Lung (tissue), 12 donors: ENCODE data around the gene TMEM132E. TPM values are rescaled to one million over a fixed set of nuclear protein-coding genes. Genes with fewer than 3 reads are reported as not detected.

ENCODE experiments used
- ATAC-seq: fragments of 200-7000 bp; cut with Tn5 transposase; one replicate; pipeline ENCODE4 v1.9.1; 2020; ENCODE audit warnings: moderate number of reproducible peaks; ENCODE audit not compliant: insufficient read depth, low FRiP score
- DNase-seq, 3 donors: peaks; one replicate each; pipeline ENCODE4 v3.0.0-alpha.2; 2013 to 2017
- H3K27ac ChIP-seq, 2 donors: one replicate each; pipeline ENCODE4 v1.5.1; 2013; ENCODE audit warnings: mild to moderate bottlenecking in 2 of 2, moderate library complexity in 2 of 2, control low read depth in 1 of 2, inconsistent platforms in 1 of 2, low read depth in 1 of 2, low read length in 1 of 2
- H3K27me3 ChIP-seq, 3 donors: one replicate each; pipeline ENCODE4 v1.5.1; 2013; ENCODE audit warnings: low read length in 2 of 3; ENCODE audit not compliant: control insufficient read depth in 3 of 3, insufficient read depth in 3 of 3
- H3K36me3 ChIP-seq, 4 donors: one replicate each; pipeline ENCODE4 v1.5.1; 2013; ENCODE audit warnings: low read length in 4 of 4, mild to moderate bottlenecking in 1 of 4, moderate library complexity in 1 of 4; ENCODE audit not compliant: control insufficient read depth in 4 of 4, insufficient read depth in 4 of 4
- H3K4me1 ChIP-seq, 5 donors: one replicate each; pipeline ENCODE4 v1.5.1; 2013; ENCODE audit warnings: low read length in 5 of 5, mild to moderate bottlenecking in 2 of 5, moderate library complexity in 1 of 5; ENCODE audit not compliant: control insufficient read depth in 5 of 5, insufficient read depth in 5 of 5
- H3K4me3 ChIP-seq: one replicate; pipeline ENCODE4 v1.5.1; 2013; ENCODE audit warnings: mild to moderate bottlenecking, control low read depth, moderate library complexity
- H3K9ac ChIP-seq, 2 donors: one replicate each; pipeline ENCODE4 v1.5.1; 2013; ENCODE audit warnings: low read length in 2 of 2, control low read depth in 1 of 2; ENCODE audit not compliant: insufficient read depth in 1 of 2
- H3K9me3 ChIP-seq, 4 donors: one replicate each; pipeline ENCODE4 v1.5.1; 2013; ENCODE audit warnings: low read length in 3 of 4, mild to moderate bottlenecking in 1 of 4, moderate library complexity in 1 of 4; ENCODE audit not compliant: control insufficient read depth in 4 of 4, insufficient read depth in 3 of 4
- WGBS, 2 donors: extraction: QIAGEN DNeasy Blood & Tissue Kit; methylation state at CpG; one replicate each; pipeline ENCODE4 v1.1.7; 2013; 5-methylcytosine and 5-hydroxymethylcytosine counted together
- polyA plus RNA-seq, 2 donors: library from polyadenylated mRNA; stranded (reverse); fragments of 200-250 nt; gene quantifications; one replicate each; pipeline ENCODE4 v1.2.1, GENCODE V29; 2013
- total RNA-seq, 2 donors: library from RNA; depleted of rRNA in 1 of 2; stranded (reverse); fragments of >200 nt in 1 of 2; gene quantifications; one replicate each; pipeline ENCODE4 v1.2.1, GENCODE V29; 2014 to 2021
- TF ChIP-seq, protein P1 (sequence below): IDR thresholded peaks from 2 replicates; pipeline ENCODE4 v1.5.1; 2012; ENCODE audit warnings: mild to moderate bottlenecking; ENCODE audit errors: control extremely low read depth, extremely low read depth
- donor health status: control.
- donor health status: control.
- donor health status: Bipolar disorder and iron deficiency.
- donor health status: healthy.
- donor health status: DM: yes; HTN: yes; CAD: no.

The TMEM132E gene
- total and polyA plus RNA-seq, 4 donors: 0.02 to 0.17 (median 0.07) TPM

DNA sequence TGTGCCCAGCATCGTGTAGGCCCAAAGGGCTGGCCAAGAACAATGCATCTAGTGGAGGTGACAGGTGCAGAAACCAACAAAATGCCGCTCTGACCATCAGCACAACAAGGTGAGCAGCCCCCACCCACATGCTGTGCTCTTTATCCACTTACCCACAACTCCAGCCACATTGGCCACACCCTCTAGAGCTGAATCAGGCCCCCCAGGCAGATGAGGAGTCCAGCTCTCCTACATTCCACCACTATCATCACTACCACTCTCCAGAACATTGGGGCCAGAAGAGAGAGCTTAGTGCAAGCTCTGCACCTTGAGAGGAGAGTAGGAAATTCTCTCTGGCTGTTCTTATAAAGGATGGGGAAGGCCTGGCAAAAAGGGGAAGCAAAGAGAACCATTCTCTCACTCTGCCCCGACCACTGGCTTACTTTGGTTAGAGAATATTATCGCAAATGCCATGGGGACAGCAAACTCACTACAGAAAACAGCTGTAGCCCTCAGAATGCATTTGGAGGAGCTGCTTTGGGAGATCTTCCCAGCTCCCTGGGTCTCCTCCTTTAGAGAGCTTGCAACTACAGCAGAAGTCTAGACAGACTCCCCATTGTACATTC, 75.0 kb downstream of the TMEM132E start:
- Histone ChIP-seq H3K36me3 (no peaks in the 10 kb centered on the region), H3K9me3 (peaks cover 0 to 1% (median 0%) of the 10 kb centered on the region in 4 donors), H3K9ac (no peak overlapping the region), H3K4me3 (no peak overlapping the region), H3K4me1 (peaks cover 0 to 31% (median 0%) of the 10 kb centered on the region in 5 donors), H3K27ac (no peak overlapping the region), H3K27me3 (peaks cover 0 to 7% (median 0%) of the 10 kb centered on the region in 3 donors)
- TF ChIP-seq, protein P1, sequence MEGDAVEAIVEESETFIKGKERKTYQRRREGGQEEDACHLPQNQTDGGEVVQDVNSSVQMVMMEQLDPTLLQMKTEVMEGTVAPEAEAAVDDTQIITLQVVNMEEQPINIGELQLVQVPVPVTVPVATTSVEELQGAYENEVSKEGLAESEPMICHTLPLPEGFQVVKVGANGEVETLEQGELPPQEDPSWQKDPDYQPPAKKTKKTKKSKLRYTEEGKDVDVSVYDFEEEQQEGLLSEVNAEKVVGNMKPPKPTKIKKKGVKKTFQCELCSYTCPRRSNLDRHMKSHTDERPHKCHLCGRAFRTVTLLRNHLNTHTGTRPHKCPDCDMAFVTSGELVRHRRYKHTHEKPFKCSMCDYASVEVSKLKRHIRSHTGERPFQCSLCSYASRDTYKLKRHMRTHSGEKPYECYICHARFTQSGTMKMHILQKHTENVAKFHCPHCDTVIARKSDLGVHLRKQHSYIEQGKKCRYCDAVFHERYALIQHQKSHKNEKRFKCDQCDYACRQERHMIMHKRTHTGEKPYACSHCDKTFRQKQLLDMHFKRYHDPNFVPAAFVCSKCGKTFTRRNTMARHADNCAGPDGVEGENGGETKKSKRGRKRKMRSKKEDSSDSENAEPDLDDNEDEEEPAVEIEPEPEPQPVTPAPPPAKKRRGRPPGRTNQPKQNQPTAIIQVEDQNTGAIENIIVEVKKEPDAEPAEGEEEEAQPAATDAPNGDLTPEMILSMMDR: no peak
- ATAC-seq: no peak
- 65 to 68% methylated on average over 4 of the region's 4 CpGs for WGBS, 2 donors
- DNase-seq: peak in 2 of 3 donors; percentile 11 to 13

GRCh38 chr17:34654881-34655276, 75.5 kb downstream of the TMEM132E start:
- H3K4me3 ChIP-seq: no peak overlapping the region
- H3K27ac ChIP-seq: no peak overlapping the region
- no peak overlapping the region for H3K9ac ChIP-seq
- peaks cover 0 to 7% (median 0%) of the 10 kb centered on the region in 3 donors for H3K27me3 ChIP-seq
- TF ChIP-seq, protein P1: no peak
- no peak for DNase-seq
- H3K4me1 ChIP-seq: peaks cover 0 to 31% (median 0%) of the 10 kb centered on the region in 5 donors
- peaks cover 0 to 1% (median 0%) of the 10 kb centered on the region in 4 donors for H3K9me3 ChIP-seq
- H3K36me3 ChIP-seq: no peaks in the 10 kb centered on the region
- WGBS, 2 donors: 58 to 75% methylated on average over 3 of the region's 3 CpGs
- no peak for ATAC-seq

GRCh38 chr17:34656801-34657200, 77.4 kb downstream of the TMEM132E start:
- Histone ChIP-seq H3K4me1 (peaks cover 0 to 22% (median 0%) of the 10 kb centered on the region in 5 donors), H3K36me3 (no peaks in the 10 kb centered on the region), H3K4me3 (no peak overlapping the region), H3K9ac (no peak overlapping the region), H3K27ac (no peak overlapping the region), H3K27me3 (peaks cover 0 to 7% (median 0%) of the 10 kb centered on the region in 3 donors), H3K9me3 (peaks cover 0 to 2% (median 0%) of the 10 kb centered on the region in 4 donors)
- no peak for DNase-seq
- 76 to 85% methylated on average over 4 of the region's 4 CpGs for WGBS, 2 donors
- TF ChIP-seq, protein P1: no peak
- ATAC-seq: no peak
